Neutrophil (primary cell): ENCODE measurements around the gene SLC9A3.

Experiments
- H3K27ac ChIP-seq: fragments of 200-600 bp; sonication (generic); 2 replicates; pipeline ENCODE4 v1.5.1; 2016; ENCODE audit warnings: mild to moderate bottlenecking, moderate library complexity
- H3K27me3 ChIP-seq: fragments of 200-600 bp; sonication (generic); 2 replicates; pipeline ENCODE4 v1.6.0; 2016; ENCODE audit warnings: mild to moderate bottlenecking
- H3K36me3 ChIP-seq: fragments of 200-600 bp; sonication (generic); 2 replicates; pipeline ENCODE4 v1.5.1; 2017
- H3K4me1 ChIP-seq, 2 experiments: fragments of 200-600 bp in 1 of 2; sonication (generic) in 1 of 2; 1 replicate in 1 of 2; 2 replicates in 1 of 2; pipeline versions ENCODE4 v1.5.1 to v1.6.1; 2013 to 2016; ENCODE audit warnings: low read depth in 1 of 2, low read length in 1 of 2, mild to moderate bottlenecking in 1 of 2, moderate library complexity in 1 of 2; ENCODE audit not compliant: control insufficient read depth in 1 of 2, insufficient read depth in 1 of 2
- H3K4me3 ChIP-seq, 2 experiments: fragments of 200-600 bp in 1 of 2; sonication (generic) in 1 of 2; 1 replicate in 1 of 2; 2 replicates in 1 of 2; pipeline ENCODE4 v1.5.1; 2013 to 2016; ENCODE audit warnings: low read depth in 1 of 2, low read length in 1 of 2, mild to moderate bottlenecking in 1 of 2, moderate library complexity in 1 of 2
- H3K9me3 ChIP-seq: fragments of 200-600 bp; sonication (generic); 2 replicates; pipeline ENCODE4 v1.5.1; 2016
- TF ChIP-seq, protein P1 (sequence below): fragments of 200-600 bp; sonication (generic); IDR thresholded peaks from 2 replicates; pipeline ENCODE4 v1.5.1; 2016; ENCODE audit warnings: antibody characterized with exemption

Gene SLC9A3

DNA sequence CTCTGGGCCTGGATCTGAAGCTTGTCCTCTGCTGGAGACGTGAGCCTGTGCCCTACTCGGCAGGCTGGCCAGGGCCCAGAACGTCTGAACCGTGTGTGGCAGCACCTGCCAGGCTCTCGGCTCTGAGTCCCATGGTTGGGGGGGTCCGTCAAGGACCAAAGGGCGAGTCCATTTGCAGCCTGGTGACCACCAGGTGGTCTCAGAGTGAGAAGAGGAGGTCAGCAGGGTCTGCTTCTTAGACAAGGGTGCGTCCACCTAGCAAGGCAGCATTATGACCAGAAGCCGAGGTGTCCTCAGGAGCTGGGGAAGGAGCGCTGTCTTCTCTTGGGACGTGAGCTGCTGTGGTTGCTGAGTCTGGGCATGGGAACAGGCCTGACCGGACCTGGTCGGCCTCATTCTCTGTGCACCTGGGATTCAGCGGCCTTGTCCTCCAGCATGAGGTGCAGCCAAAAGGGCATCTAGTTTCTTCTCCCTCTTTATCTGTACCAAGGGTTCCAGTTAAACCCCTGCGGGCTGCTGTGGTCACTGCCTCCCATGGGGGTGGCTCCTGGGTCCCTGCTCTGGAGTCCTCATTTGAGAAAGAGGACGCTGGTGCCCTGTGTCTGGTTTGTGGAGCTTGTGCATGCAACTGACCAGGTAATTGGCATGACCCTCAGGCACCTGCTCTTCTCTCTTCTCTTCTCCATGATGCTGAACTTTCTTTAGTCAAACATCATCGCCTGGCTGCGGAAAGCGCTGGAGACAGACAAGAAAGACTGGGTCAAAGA, 66.9 kb downstream of the SLC9A3 start:
- Histone ChIP-seq H3K27me3 (no peaks in the 10 kb centered on the region), H3K36me3 (peaks cover 95% of the 10 kb centered on the region), H3K4me1 (no peaks in the 10 kb centered on the region), H3K27ac (no peak overlapping the region), H3K4me3 (no peak overlapping the region), H3K9me3 (no peaks in the 10 kb centered on the region)
- TF ChIP-seq, protein P1, sequence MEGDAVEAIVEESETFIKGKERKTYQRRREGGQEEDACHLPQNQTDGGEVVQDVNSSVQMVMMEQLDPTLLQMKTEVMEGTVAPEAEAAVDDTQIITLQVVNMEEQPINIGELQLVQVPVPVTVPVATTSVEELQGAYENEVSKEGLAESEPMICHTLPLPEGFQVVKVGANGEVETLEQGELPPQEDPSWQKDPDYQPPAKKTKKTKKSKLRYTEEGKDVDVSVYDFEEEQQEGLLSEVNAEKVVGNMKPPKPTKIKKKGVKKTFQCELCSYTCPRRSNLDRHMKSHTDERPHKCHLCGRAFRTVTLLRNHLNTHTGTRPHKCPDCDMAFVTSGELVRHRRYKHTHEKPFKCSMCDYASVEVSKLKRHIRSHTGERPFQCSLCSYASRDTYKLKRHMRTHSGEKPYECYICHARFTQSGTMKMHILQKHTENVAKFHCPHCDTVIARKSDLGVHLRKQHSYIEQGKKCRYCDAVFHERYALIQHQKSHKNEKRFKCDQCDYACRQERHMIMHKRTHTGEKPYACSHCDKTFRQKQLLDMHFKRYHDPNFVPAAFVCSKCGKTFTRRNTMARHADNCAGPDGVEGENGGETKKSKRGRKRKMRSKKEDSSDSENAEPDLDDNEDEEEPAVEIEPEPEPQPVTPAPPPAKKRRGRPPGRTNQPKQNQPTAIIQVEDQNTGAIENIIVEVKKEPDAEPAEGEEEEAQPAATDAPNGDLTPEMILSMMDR, result no peak

DNA sequence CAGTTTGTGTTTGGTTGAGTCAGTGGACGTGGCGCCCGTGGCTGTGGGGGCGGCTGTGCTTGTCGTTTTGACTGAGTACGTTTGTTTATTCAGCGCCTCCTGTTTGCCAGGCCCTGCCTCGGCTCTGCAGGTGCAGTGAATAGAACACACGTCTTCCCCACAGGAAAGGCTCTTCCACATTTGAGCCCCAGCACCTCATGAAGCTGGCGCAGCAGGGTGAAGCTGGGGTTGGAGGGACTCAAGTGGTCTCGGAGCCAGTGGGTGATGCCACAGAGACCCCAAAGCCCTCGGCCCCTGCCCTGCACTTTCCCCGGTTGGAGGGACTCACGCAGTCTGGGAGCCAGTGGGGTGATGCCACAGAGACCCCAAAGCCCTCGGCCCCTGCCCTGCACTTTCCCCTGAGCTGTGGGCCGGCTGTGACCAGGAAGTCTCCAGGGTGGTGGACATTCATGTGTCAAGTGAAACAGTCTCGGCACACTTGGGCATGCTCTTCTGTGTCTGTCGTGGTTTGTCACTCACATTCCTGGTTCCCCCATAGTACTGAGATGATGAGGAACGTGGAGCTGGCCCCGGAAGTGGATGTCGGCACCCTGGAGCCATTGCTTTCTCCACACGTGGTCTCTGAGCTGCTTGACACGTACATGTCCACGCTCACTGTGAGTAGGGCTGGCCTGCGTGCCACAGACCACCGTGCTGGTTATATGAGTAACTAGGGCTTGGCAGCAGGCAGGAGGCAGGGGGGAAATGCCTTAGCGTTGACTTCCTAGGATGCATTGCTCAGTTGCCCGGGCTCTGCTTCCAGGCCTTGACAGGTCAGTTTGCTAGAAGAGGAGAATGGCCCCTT, 67.7 kb downstream of the SLC9A3 start:
- H3K36me3 ChIP-seq, result peaks cover 87% of the 10 kb centered on the region

DNA sequence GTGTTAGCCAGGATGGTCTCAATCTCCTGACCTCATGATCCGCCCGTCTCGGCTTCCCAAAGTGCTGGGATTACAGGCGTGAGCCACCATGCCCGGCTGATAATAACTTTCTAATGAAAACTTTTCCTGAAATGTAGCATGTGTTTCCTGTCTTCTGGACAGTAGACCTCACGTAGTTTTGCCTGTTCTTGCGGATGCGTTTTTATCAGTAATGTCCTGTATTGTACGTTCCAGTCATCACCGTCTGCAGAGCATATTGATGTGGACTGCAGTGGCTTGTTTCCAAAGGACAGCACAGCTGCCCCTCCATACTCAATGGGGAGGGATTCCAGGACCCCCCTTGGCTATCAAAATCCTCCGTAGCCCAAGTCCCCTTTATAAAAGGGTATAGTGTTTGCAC, 68.4 kb downstream of the SLC9A3 start:
- no peaks in the 10 kb centered on the region for H3K27me3 ChIP-seq
- TF ChIP-seq, protein P1, result no peak
- no peaks in the 10 kb centered on the region for H3K9me3 ChIP-seq
- H3K4me1 ChIP-seq, result no peaks in the 10 kb centered on the region
- H3K27ac ChIP-seq, result no peak overlapping the region
- no peak overlapping the region for H3K4me3 ChIP-seq
- H3K36me3 ChIP-seq, result peaks cover 86% of the 10 kb centered on the region

More for the DNA sequence above, 67.7 kb downstream of the SLC9A3 start:
- TF ChIP-seq, protein P1, result no peak
- Histone ChIP-seq H3K27ac (no peak overlapping the region), H3K9me3 (no peaks in the 10 kb centered on the region), H3K4me1 (no peaks in the 10 kb centered on the region), H3K27me3 (no peaks in the 10 kb centered on the region), H3K4me3 (no peak overlapping the region)

DNA sequence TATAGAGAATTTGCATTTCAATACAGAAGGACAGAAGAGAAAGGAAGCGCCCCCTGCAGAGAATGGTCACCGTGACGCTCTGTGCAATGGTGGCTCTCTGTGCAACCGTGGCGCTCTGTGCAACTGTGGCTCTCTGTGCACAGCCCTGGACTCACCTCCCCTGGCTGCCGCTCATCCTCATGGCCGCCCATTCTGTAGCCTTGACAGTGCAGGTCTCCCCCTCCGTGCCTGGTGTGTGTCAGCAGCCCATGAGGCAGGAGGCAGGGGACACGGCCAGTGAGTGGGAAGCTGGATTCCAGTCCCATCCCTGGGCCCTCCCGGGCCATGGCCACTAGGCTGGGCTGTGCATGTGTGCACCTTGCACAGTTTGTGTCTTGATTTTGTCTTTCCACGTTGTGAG, 69.3 kb downstream of the SLC9A3 start:
- no peaks in the 10 kb centered on the region for H3K4me1 ChIP-seq
- no peaks in the 10 kb centered on the region for H3K9me3 ChIP-seq
- no peak overlapping the region for H3K27ac ChIP-seq
- no peak overlapping the region for H3K4me3 ChIP-seq
- peaks cover 84% of the 10 kb centered on the region for H3K36me3 ChIP-seq
- TF ChIP-seq, protein P1, result no peak
- H3K27me3 ChIP-seq, result no peaks in the 10 kb centered on the region

DNA sequence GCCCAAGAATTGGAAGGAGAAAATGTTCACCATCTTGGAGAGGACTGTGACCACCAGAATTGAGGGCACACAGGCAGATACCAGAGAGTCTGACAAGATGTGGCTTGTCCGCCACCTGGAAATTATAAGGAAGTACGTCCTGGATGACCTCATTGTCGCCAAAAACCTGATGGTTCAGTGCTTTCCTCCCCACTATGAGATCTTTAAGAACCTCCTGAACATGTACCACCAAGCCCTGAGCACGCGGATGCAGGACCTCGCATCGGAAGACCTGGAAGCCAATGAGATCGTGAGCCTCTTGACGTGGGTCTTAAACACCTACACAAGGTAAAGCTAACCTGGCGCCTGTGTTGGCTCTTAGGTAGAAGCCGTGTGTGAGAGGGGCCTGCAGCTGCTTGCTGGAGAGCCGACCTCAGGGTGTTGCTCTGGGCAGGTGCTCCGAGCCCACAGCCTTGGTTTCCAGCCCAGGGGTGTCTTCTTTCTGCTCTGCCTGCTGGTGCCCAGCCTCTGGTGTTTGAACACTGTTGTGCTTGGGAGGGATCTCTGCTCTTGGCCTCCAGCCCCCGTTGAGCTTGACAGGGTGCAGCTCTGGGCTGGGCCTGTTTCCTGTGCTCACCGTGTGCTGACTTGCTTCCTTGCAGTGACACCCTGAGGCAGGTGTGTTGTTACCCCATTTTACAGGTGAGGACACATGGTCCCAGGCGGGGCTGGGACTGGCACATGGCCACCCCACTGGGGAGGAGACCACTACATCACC, 70.3 kb downstream of the SLC9A3 start:
- Histone ChIP-seq H3K36me3 (peaks cover 84% of the 10 kb centered on the region), H3K4me1 (peaks cover under 1 to 2% of the 10 kb centered on the region in 2 experiments), H3K4me3 (no peak overlapping the region), H3K27ac (no peak overlapping the region), H3K27me3 (no peaks in the 10 kb centered on the region), H3K9me3 (no peaks in the 10 kb centered on the region)
- TF ChIP-seq, protein P1, result no peak
